Keratinocyte (primary cell): ENCODE measurements around the gene LIG4.

Experiments used
- EZH2 ChIP-seq: IDR thresholded peaks from one replicate; pipeline ENCODE4 v1.6.1; 2012; ENCODE audit warnings: inconsistent platforms, mild to moderate bottlenecking, low read length, moderate library complexity
- TF ChIP-seq, protein P1 (sequence below), 3 experiments: IDR thresholded peaks in 1 of 3; conservative IDR thresholded peaks in 1 of 3; optimal IDR thresholded peaks in 1 of 3; 2 replicates in 2 of 3; 3 replicates in 1 of 3; pipeline versions ENCODE3 to v1.5.1; 2011; ENCODE audit warnings: low read length in 3 of 3, mild to moderate bottlenecking in 3 of 3, moderate library complexity in 2 of 3, control low read depth in 1 of 3, inconsistent platforms in 1 of 3; ENCODE audit not compliant: insufficient read depth in 2 of 3; ENCODE audit errors: extremely low read depth in 1 of 3

DNA sequence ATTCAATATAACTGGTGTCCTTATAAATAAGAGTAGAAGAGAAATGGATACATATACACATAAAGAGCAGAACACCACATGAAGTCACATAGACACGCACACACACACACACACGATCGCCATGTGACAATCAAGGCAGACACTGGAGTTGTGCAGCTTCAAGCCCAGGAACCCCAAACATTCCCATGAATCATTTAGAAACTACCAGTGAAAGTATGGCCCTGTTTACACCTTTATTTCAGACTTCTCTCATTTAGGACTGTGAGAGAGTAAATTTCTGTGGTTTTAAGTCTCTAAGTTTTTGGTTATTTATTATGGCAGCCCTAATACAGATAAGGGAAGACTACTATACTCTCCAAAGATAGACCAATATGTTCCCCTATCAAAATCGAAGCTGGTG is 33.8 kb upstream of the LIG4 start:
- TF ChIP-seq, protein P1, sequence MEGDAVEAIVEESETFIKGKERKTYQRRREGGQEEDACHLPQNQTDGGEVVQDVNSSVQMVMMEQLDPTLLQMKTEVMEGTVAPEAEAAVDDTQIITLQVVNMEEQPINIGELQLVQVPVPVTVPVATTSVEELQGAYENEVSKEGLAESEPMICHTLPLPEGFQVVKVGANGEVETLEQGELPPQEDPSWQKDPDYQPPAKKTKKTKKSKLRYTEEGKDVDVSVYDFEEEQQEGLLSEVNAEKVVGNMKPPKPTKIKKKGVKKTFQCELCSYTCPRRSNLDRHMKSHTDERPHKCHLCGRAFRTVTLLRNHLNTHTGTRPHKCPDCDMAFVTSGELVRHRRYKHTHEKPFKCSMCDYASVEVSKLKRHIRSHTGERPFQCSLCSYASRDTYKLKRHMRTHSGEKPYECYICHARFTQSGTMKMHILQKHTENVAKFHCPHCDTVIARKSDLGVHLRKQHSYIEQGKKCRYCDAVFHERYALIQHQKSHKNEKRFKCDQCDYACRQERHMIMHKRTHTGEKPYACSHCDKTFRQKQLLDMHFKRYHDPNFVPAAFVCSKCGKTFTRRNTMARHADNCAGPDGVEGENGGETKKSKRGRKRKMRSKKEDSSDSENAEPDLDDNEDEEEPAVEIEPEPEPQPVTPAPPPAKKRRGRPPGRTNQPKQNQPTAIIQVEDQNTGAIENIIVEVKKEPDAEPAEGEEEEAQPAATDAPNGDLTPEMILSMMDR (optimal IDR thresholded peaks at IDR 0.05 in 1 of 3, IDR thresholded peaks at IDR 0.05 in 1 of 3, conservative IDR thresholded peaks at IDR 0.05 in 1 of 3; ENCODE audit: extremely low read depth in 1 of 3, insufficient read depth in 2 of 3, low read length in 3 of 3), result no peak
- TF ChIP-seq EZH2, result no peak
